Measurements from ENCODE around the gene VSIR.

The VSIR gene

GRCh38 chr10:71727105-71727737 lies 46.1 kb downstream of the VSIR start:
- DNase-seq: peak; percentile 75

- peak; percentile 54 for DNase-seq
These were observed 46.7 kb downstream of the VSIR start for GRCh38 chr10:71726580-71727104.

DNA sequence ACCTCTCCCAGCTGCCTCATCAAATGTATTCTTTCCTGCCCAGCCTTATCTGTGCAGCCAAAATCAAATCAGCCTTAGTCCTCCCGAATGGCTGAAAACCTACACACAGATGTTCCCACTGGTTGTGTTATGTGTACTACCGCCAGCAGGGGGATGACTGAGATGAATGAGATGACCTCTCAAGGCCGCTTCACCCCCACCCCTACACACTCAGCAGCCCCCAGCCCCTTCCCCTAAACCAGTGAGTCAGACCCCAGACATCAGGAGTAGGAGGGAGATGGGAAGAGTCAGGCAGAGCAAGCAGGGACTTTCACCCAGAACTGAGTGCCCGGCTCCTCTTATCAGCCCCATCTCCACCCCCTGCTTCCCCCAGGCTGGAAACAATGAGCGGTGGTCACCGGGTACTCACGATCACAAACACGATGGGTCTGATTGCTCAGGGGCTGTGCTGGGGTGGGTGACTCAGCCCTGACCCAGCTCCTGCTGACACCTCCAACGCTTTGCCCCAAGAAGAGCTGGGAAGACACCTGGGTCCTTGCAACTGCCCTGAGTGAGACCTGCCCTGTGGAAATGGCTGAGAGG lies 47.2 kb downstream of the VSIR start:
- DNase-seq: peak; percentile 62

- DNase-seq: no peak
These were observed 48.1 kb downstream of the VSIR start for GRCh38 chr10:71725249-71725648.

GRCh38 chr10:71724539-71724938 lies 48.8 kb downstream of the VSIR start:
- no peak for DNase-seq

DNA sequence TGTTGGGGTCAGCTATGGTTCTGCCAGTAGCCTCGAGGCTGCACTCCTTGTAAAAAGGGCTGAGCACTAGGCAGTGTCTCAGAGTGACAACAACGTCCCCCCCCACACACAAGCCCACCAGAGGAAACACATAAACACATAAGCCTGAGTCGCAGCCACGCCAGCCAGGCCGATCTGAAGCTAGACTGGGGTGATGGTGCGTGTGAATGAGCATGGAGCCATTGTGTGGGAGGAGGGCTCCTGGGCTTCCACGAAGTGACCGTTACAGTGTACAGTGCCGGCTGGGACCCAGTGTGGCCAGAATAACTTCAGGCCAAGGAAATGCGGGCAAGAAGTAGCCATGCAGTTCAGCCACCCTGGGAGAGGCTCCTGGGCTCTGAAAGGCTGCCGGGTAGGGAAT lies 50.0 kb downstream of the VSIR start:
- DNase-seq: no peak

GRCh38 chr10:71722849-71723248 lies 50.5 kb downstream of the VSIR start:
- DNase-seq: no peak

GRCh38 chr10:71721313-71721712 lies 52.0 kb downstream of the VSIR start:
- DNase-seq: no peak

- no peak for DNase-seq
These were observed 53.0 kb downstream of the VSIR start for GRCh38 chr10:71720288-71720687.

GRCh38 chr10:71719464-71720201 lies 53.7 kb downstream of the VSIR start, which contains the start of gene C10orf105:
Gene C10orf105, minus strand, starts transcription at chr10:71719778. Its CDS starts 3,441 bp downstream, at chr10:71716337.
- DNase-seq: no peak

GRCh38 chr10:71719042-71719441 lies 54.3 kb downstream of the VSIR start:
- no peak for DNase-seq

GRCh38 chr10:71718165-71718698 lies 55.1 kb downstream of the VSIR start:
- DNase-seq: no peak

- no peak for DNase-seq
These were observed 55.8 kb downstream of the VSIR start for GRCh38 chr10:71717551-71717951.

DNA sequence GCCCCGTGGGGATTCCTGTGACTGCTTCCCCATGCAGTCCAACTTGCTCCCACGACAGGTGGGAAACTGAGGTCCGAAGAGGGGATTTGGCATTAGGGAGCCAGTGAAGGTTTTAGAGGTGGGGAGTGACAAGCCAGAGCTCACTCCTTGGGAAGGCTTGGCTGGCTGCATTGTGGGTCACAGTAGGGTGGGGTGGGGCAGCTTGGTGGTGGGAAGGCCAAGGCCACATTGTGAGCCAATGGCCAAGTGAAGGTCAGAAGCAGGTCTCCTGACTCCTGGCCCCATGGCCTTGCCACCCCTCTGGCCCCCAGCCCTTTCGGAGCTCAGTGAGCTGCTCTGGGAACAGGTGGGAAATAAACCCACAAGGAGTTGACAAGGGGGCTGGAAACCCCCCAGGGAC lies 56.3 kb downstream of the VSIR start:
- DNase-seq: no peak

DNA sequence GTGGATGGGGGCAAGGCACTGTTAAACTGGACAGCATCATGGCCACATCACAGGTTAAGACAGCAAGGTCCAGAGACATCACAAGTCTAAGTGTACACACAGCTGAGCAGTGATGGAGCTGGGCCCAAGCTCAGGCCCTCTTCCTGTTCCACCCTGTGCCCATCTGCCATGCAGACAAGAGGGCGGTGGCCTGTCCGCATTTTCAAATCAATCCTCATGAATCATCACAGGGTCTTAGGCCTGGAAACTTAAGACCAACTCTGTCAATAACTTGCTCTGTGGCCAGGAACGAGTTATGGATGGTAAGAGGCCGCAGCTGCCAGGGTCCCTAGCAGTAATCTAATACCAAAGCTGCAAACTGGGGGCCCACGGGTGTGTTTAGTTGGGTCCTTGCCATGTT lies 56.9 kb downstream of the VSIR start:
- DNase-seq: no peak

GRCh38 chr10:71715860-71716259 lies 57.5 kb downstream of the VSIR start:
- no peak for DNase-seq

- DNase-seq: no peak
These were observed 58.3 kb downstream of the VSIR start for GRCh38 chr10:71715026-71715425.

GRCh38 chr10:71714592-71714991 lies 58.7 kb downstream of the VSIR start:
- DNase-seq: no peak

DNA sequence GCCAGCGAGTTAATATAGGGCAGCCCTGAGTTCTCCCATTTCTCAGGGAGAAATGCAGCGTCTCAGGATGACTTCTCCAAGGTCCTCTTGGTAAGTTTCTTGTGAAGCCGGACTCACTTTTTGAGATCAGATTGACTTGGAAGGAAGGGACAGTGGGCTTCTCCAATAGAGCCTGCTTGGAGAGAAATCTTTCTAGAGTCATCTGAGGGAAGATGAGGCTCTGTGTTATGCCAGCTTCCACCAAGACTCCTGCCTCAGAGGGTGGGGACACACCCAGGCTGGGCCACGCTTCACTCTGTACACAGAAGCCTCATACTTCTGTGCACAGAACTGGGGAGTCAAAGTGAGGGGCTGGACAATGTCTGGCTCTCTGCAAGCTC lies 59.3 kb downstream of the VSIR start:
- no peak for DNase-seq

- peak; percentile 71 for DNase-seq
These were observed 59.9 kb downstream of the VSIR start for GRCh38 chr10:71713135-71714030.

DNA sequence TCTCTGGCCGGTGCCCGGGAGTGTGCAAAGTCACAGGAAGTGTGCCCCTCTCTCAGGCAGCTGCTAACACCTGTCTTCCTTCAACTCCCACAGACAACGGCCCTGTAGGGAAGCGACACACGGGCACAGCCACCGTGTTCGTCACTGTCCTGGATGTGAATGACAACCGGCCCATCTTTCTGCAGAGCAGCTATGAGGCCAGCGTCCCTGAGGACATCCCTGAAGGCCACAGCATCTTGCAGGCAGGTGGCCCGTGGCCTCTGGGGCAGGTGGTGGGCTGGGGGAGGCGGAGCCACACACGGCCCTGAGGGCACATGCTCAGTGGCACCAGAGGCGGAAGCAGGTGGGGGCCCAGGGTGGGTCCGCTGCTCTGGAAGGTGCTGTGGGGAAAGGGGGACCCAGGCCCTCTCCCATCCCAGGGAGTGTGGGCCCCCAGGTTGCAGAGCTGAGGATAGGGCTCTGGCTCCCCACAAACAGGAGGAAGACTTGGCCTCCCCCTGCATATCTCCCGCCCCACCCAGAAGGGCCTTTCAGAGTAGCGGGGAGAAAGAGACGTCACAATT lies 60.7 kb downstream of the VSIR start:
- DNase-seq: no peak

GRCh38 chr10:71712170-71712569 lies 61.1 kb downstream of the VSIR start:
- DNase-seq: no peak

Data from CD4-positive, alpha-beta T cell treated with Interleukin-21 for 1 hour (primary cell).